HG03060 (cell line): ENCODE results near the gene STK10.

Source experiments
- ATAC-seq: cut with Tn5 transposase; IDR thresholded peaks from one replicate; pipeline ENCODE4 v1.9.1; 2021; ENCODE audit warnings: low read depth, moderate number of reproducible peaks; ENCODE audit not compliant: unreplicated experiment

Gene STK10

GRCh38 chr5:172144931-172145869 lies 42.8 kb downstream of the STK10 start:
- ATAC-seq: no peak

- peak; percentile 74 for ATAC-seq
Observed at GRCh38 chr5:172144291-172144815, 43.7 kb downstream of the STK10 start.

- ATAC-seq: no peak
Observed at GRCh38 chr5:172143875-172144274, 44.1 kb downstream of the STK10 start.

DNA sequence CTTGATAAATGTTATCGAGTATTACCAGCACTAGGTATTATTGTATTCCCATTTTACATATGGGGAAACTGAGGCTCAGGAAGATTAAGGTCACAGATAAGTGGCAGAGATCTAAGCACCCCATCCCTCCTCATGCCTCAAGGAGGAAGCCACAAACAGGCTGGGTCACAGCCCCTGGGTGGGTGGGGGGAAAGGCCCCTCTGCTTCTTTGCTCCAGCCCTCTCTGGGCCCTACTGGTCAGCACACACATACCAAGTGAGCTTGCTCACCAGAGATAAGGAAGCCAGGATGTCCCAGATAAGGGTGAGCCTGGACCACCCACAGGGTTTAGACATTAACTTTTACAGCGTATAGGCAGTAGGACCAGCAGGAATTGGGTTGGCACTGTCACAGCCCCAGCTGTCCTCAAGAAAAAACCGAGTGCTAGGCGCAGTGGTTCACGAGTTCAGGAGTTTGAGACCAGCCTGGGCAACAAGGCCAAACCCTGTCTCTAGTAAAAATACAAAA lies 45.3 kb downstream of the STK10 start:
- ATAC-seq: no peak

DNA sequence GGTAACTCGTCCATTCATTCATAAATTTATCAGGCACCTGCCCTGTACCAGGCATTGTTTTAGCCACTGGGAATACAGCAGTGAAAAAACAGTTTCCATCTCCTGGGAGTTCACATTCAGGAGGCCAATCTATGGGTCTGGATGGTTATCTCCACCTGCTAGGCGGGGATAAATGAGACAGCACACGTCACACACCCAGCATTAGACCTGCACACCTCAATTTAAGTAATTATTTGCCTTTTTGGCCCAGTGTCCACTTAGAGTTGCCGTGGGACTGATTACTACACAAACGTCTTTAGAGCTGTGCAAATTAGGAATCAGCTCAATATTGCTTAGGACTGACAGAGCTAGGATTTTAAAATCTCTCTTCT lies 46.1 kb downstream of the STK10 start:
- ATAC-seq: no peak

DNA sequence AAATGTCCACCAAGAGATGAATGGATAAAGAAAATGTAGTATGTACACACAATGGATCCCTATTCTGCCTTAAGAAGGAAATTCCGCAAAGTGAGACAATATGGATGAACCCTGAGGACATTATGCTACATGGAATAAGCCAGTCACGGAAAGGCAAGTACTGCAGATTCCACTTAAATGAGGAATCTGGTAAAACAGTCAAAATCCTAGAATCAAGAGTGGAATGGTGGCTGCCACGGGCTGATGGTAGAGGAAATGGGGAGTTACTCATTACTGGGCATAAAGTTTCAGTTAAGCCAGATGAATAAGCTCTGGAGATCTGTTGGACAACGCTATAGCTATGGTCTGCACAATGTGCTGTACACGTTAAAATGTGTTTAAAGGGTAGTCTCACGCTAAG lies 47.2 kb downstream of the STK10 start:
- no peak for ATAC-seq

GRCh38 chr5:172140120-172140519 lies 47.9 kb downstream of the STK10 start:
- no peak for ATAC-seq

GRCh38 chr5:172137046-172137445 lies 51.0 kb downstream of the STK10 start:
- ATAC-seq: no peak

GRCh38 chr5:172133359-172134029 lies 54.5 kb downstream of the STK10 start:
- ATAC-seq: no peak

DNA sequence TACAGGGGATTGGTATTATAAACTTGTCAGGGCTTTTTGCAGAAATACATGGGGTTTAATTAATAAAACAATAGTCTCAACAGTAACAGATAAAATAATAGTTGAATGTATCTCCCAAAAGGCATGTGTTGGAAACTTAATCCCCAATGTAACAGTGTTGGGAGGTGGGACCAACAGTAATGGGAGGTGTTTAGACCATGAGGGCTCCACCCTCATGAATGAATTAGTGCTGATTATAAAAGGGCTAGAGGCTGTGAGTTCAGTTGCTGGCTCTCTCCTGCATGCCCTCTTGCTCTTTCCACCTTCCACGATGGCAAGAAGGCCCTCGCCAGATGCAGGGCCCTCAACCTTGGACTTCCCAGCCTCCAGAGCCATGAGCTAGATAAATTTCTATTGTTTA lies 56.3 kb downstream of the STK10 start:
- ATAC-seq: no peak

- ATAC-seq: no peak
Observed at GRCh38 chr5:172129256-172129910, 58.6 kb downstream of the STK10 start.

- ATAC-seq: no peak
Observed at GRCh38 chr5:172127581-172127980, 60.4 kb downstream of the STK10 start.

- ATAC-seq: no peak
Observed at GRCh38 chr5:172123269-172123692, 64.7 kb downstream of the STK10 start.

DNA sequence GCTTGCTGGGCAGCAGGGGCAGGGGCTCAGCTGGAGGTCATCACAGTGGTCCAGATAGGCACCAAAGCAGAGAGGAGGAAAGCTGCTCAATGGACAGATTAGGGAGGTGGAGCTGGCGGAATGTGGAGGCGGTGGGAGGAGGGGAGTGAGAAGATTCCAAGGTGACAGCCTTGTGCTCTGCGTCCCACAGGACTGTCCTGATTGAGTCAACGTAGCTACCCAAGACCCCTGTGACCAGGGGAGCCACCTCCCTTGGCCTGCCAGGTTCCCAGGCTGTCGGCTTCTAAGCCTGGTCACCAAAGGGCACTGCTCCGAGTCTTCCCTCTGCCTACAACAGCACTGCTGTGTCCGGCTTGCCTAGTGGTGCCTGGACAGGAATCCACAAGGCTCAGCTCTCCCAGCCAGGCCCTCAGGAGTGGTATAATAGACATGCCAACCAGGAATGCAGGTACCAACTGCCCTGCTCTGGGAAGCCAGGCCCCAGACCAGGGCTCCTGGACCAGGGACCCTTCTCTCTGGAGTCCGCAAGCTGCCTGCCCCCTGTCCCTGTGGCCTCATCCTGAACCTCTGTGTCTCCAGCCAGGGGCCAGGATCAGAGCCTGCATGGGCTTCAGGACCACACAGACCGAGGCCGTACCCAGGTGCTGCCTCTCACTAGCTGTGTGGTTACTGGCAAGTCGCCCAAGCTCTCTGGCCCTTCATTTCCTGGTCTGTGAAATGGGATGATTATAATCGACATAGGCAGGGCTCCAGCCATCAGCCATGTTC lies 67.9 kb downstream of the STK10 start:
- no peak for ATAC-seq

GRCh38 chr5:172118891-172119290 lies 69.1 kb downstream of the STK10 start:
- no peak for ATAC-seq

- no peak for ATAC-seq
Observed at GRCh38 chr5:172117977-172118701, 69.9 kb downstream of the STK10 start.

- no peak for ATAC-seq
Observed at GRCh38 chr5:172115541-172115982, 72.5 kb downstream of the STK10 start.

GRCh38 chr5:172114875-172115422 lies 73.1 kb downstream of the STK10 start:
- ATAC-seq: peak; percentile 32

DNA sequence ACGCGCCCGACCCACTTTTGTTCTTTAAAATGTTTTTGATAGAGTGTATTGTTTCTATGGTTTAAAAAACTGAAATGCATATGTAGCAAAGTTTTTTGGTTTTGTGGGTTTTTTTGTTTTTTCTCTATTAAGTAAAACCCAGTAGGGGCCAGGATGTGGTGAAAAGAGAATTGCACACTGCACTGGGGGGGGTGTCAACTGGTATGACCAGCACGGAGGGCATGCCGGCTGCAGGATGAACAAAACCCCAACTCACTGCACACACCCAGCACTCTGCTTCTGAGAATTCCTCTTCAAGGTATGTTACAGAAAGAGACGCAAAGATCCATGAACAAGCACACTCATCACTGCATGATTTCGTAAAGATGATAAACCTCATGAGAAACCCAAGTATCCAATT lies 75.0 kb downstream of the STK10 start:
- no peak for ATAC-seq
